Sigmoid colon (tissue), 7 donors: ENCODE data around the gene PIH1D2. TPM values are rescaled to one million over a fixed set of nuclear protein-coding genes. Genes with fewer than 3 reads are reported as not detected.
"Not testable (repeated sequence)": the region's sequence is repeated elsewhere in the genome, so short reads cannot be mapped to it uniquely, and the experiment has no call there.

Source experiments
- DNase-seq: peaks from one replicate; pipeline ENCODE4 v3.0.0-alpha.2; 2019
- H3K27ac ChIP-seq, 4 donors: fragments of 200-600 bp; sonication (generic); one replicate each; pipeline ENCODE4 v1.5.1; 2016 to 2019; ENCODE audit warnings: mild to moderate bottlenecking in 1 of 4
- H3K27me3 ChIP-seq, 3 donors: fragments of 200-600 bp; sonication (generic); one replicate each; pipeline ENCODE4 v1.5.1; 2019; ENCODE audit warnings: mild to moderate bottlenecking in 1 of 3
- H3K36me3 ChIP-seq, 4 donors: fragments of 200-600 bp; sonication (generic); one replicate each; pipeline ENCODE4 v1.5.1; 2016 to 2019
- H3K4me1 ChIP-seq, 4 donors: fragments of 200-600 bp; sonication (generic); one replicate each; pipeline ENCODE4 v1.5.1; 2017 to 2019
- H3K4me3 ChIP-seq, 4 donors: fragments of 200-600 bp; sonication (generic); one replicate each; pipeline ENCODE4 v1.5.1; 2017 to 2019; ENCODE audit warnings: mild to moderate bottlenecking in 2 of 4, moderate library complexity in 1 of 4
- H3K9me3 ChIP-seq, 4 donors: fragments of 200-600 bp in 3 of 4; sonication (generic) in 3 of 4; one replicate each; pipeline versions ENCODE4 v1.5.1 to v1.6.1; 2013 to 2019
- CTCF ChIP-seq, 4 experiments: fragments of 450-650 bp in 3 of 4; fragments of 200-600 bp in 1 of 4; IDR thresholded peaks; one replicate each; pipeline ENCODE4 v1.5.1; 2016 to 2019; ENCODE audit warnings: antibody characterized with exemption in 4 of 4, mild to moderate bottlenecking in 3 of 4, moderate library complexity in 2 of 4
- EP300 ChIP-seq, 4 donors: sonication (generic); formaldehyde crosslinking; IDR thresholded peaks; one replicate each; pipeline ENCODE4 v1.6.1; 2017; ENCODE audit warnings: antibody characterized with exemption in 4 of 4
- POLR2A ChIP-seq, 2 donors: fragments of 450-650 bp; IDR thresholded peaks; one replicate each; pipeline ENCODE4 v1.6.1; 2016; ENCODE audit warnings: antibody characterized with exemption in 2 of 2, mild to moderate bottlenecking in 2 of 2, moderate library complexity in 2 of 2
- POLR2AphosphoS5 ChIP-seq, 4 donors: sonication (generic); formaldehyde crosslinking; IDR thresholded peaks; one replicate each; pipeline ENCODE4 v1.6.1; 2017; ENCODE audit warnings: antibody characterized with exemption in 4 of 4
- WGBS, 2 donors: extraction: QIAGEN DNeasy Blood & Tissue Kit; methylation state at CpG; one replicate each; pipeline ENCODE4 v1.1.7; 2013; 5-methylcytosine and 5-hydroxymethylcytosine counted together
- intact Hi-C: fragments of 100-400 bp; cut with DNase I; formaldehyde crosslinking; loops from one replicate; pipeline ENCODE4 v1.15.1; 2023
- polyA plus RNA-seq, 3 donors: library from polyadenylated mRNA; stranded (reverse); fragments of 200-250 nt; gene quantifications; one replicate each; pipeline ENCODE4 v1.2.3, GENCODE V29; 2013
- total RNA-seq, 4 donors: library from RNA; depleted of rRNA; stranded (reverse); fragments of >200 nt; gene quantifications; one replicate each; pipeline ENCODE4 v1.1.0, GENCODE V29; 2016
- donor health status: healthy with polysubstance abuse.
- donor health status: Bipolar disorder and iron deficiency.
- donor health status: healthy.

Gene PIH1D2
- total and polyA plus RNA-seq, 7 donors, result 0.60 to 3.9 (median 1.8) TPM; not detected in 1

GRCh38 chr11:112029460-112029859 lies 44.4 kb downstream of the PIH1D2 start:
- Histone ChIP-seq H3K9me3 (no peaks in the 10 kb centered on the region), H3K27ac (no peak overlapping the region), H3K4me1 (peaks cover 0 to 11% (median 3%) of the 10 kb centered on the region in 4 donors), H3K27me3 (no peaks in the 10 kb centered on the region), H3K4me3 (no peak overlapping the region), H3K36me3 (peaks cover 0 to 60% (median 21%) of the 10 kb centered on the region in 4 donors)
- TF ChIP-seq POLR2AphosphoS5 (IDR thresholded peaks at IDR 0.05), result no peak
- TF ChIP-seq EP300 (IDR thresholded peaks at IDR 0.05), result no peak
- no peak for TF ChIP-seq POLR2A (IDR thresholded peaks at IDR 0.05)
- TF ChIP-seq CTCF (IDR thresholded peaks at IDR 0.05), result no peak
- WGBS, 2 donors, result 98 to 99% methylated on average over 2 of the region's 2 CpGs
- no peak for DNase-seq
- intact Hi-C loops, result no loop called here

DNA sequence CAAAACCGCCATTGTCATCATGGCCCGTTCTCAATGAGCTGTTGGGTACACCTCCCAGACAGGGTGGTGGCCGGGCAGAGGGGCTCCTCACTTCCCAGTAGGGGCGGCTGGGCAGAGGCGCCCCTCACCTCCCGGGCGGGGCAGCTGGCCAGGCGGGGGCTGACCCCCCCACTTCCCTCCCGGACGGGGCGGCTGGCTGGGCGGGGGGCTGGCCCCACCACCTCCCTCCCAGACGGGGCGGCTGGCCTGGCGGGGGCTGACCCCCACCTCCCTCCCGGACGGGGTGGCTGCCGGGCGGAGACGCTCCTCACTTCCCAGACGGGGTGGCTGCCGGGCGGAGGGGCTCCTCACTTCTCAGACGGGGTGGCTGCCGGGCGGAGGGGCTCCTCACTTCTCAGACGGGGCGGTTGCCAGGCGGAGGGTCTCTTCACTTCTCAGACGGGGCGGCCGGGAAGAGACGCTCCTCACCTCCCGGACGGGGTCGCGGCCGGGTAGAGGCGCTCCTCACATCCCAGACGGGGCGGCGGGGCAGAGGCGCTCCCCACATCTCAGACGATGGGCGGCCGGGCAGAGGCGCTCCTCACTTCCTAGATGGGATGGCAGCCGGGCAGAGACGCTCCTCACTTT lies 46.9 kb downstream of the PIH1D2 start:
- DNase-seq, H3K27me3 ChIP-seq, H3K9me3 ChIP-seq, intact Hi-C loops, H3K27ac ChIP-seq, H3K4me3 ChIP-seq: not testable (repeated sequence)
- Histone ChIP-seq H3K4me1 (peaks cover 0 to 14% (median 3%) of the 10 kb centered on the region in 4 donors), H3K36me3 (peaks cover 0 to 51% (median 17%) of the 10 kb centered on the region in 4 donors)
- WGBS, 2 donors, result 95 to 96% methylated on average over 41 to 47 of the region's 49 CpGs

DNA sequence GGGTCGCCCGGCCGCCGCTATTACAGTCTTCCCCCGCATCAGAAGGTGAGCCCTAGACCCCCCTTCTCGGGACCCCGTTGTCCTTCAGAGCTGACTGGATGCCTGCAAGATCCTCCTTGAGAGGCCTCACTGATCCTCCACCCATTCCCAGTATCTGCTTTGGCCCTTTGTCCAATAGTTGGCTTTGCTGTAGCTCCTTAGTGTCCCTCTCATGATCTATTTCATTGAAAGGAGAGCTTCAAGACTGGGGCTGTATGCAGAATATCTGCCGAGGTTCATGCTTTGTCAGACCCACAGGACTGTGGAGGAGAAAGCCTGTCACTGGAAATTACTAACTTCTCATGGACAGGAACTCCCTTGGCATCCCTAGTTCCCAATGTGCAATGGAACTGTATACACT lies 48.1 kb downstream of the PIH1D2 start:
- H3K4me1 ChIP-seq, result peaks cover 0 to 14% (median 3%) of the 10 kb centered on the region in 4 donors
- no peaks in the 10 kb centered on the region for H3K9me3 ChIP-seq
- peaks cover 0 to 51% (median 19%) of the 10 kb centered on the region in 4 donors for H3K36me3 ChIP-seq
- TF ChIP-seq POLR2A (IDR thresholded peaks at IDR 0.05) (no peak), CTCF (IDR thresholded peaks at IDR 0.05) (no peak), POLR2AphosphoS5 (IDR thresholded peaks at IDR 0.05) (no peak), EP300 (IDR thresholded peaks at IDR 0.05) (no peak)
- no peak for DNase-seq
- 0% methylated on average over 8 of the region's 8 CpGs for WGBS, 2 donors
- H3K27me3 ChIP-seq, result no peaks in the 10 kb centered on the region
- intact Hi-C loops, result loop anchor here (1.0 kb wide), 1 partner anchor 146 kb away; the partner anchor contains the start of genes CFAP68 and FDXACB1
- peak overlapping the region; percentile 76 to 88 (median 86) for H3K4me3 ChIP-seq
- peak overlapping the region; percentile 92 to 94 (median 93) for H3K27ac ChIP-seq

DNA sequence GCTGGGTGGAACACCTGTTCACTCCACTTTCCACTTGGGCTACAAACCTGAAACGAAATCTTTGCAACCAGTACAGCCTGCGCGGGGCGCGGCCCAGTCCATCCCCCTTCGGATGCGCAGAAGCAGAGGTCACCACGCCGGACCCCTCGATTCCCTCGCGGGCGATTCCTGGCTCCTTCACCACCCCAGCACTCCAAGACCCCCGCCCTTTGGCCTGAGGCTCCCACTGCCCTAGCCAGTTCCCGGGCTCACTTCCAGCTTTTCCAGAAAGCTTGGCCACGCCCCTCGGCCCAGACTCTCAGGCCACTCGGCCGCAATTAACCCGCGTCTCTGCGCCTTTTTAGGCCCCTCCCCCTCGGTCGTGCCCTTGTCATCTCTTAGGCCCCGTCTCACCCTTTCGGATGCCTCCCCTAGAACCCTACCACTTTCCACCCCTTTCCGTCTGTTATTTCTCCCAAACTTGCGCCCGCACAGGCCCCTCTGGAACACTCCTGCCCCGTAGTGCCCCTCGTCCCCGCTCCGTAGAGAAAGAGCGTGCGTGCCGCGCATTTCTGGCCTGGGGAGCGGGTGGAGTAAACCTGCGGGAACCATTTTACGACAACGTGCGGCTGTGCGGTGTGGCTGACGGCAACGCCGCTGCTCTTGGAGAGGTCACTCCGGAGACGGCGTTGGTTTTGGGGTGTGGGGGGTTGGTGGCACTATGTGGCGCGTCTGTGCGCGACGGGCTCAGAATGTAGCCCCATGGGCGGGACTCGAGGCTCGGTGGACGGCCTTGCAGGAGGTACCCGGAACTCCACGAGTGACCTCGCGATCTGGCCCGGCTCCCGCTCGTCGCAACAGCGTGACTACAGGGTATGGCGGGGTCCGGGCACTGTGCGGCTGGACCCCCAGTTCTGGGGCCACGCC lies 48.8 kb downstream of the PIH1D2 start, which contains the start of gene DLAT:
Gene DLAT, plus strand, starts transcription at position 636 of the 906 bp plus-strand sequence. Its CDS starts 65 bp downstream, at position 701.
- peak; percentile 91 for DNase-seq
- intact Hi-C loops, result loop anchor here (1.0 kb wide), 1 partner anchor 146 kb away; the partner anchor contains the start of genes CFAP68 and FDXACB1
- peak within 1 kb of the TSS; percentile 76 to 88 (median 86) for H3K4me3 ChIP-seq
- no peaks in the 10 kb centered on the region for H3K27me3 ChIP-seq
- no peaks in the 10 kb centered on the region for H3K9me3 ChIP-seq
- peaks cover 0 to 14% (median 3%) of the 10 kb centered on the region in 4 donors for H3K4me1 ChIP-seq
- H3K36me3 ChIP-seq, result peaks cover 0 to 51% (median 22%) of the 10 kb centered on the region in 4 donors
- H3K27ac ChIP-seq, result peak within 1 kb of the TSS; percentile 92 to 94 (median 93)
- TF ChIP-seq EP300 (IDR thresholded peaks at IDR 0.05), result no peak
- peak; percentile 42 to 83 (median 72) for TF ChIP-seq POLR2AphosphoS5 (IDR thresholded peaks at IDR 0.05)
- peak; percentile 23 to 40 for TF ChIP-seq POLR2A (IDR thresholded peaks at IDR 0.05)
- TF ChIP-seq CTCF (IDR thresholded peaks at IDR 0.05), result no peak
- 0% methylated on average over 71 of the region's 71 CpGs for WGBS, 2 donors
